VCaP (cell line): ENCODE results near the gene C15orf40.
"Not testable (repeated sequence)": the region's sequence is repeated elsewhere in the genome, so short reads cannot be mapped to it uniquely, and the experiment has no call there.

Experiments
- H3K27ac ChIP-seq: fragments of 450-650 bp; 2 replicates; pipeline ENCODE4 v1.5.1; 2017
- CTCF ChIP-seq: fragments of 450-650 bp; conservative IDR thresholded peaks from 2 replicates; pipeline ENCODE4 v1.5.1; 2017; ENCODE audit warnings: mild to moderate bottlenecking, moderate library complexity

The C15orf40 gene

GRCh38 chr15:83036253-83036652 lies 24.8 kb upstream of the C15orf40 start:
- H3K27ac ChIP-seq = no peak overlapping the region
- no peak for TF ChIP-seq CTCF

GRCh38 chr15:83031234-83031633 lies 19.8 kb upstream of the C15orf40 start:
- H3K27ac ChIP-seq = not testable (repeated sequence)

- TF ChIP-seq CTCF = no peak
- no peak overlapping the region for H3K27ac ChIP-seq
Observed at GRCh38 chr15:83030021-83030420, 18.6 kb upstream of the C15orf40 start.

GRCh38 chr15:83018436-83018835 lies 7.0 kb upstream of the C15orf40 start:
- no peak overlapping the region for H3K27ac ChIP-seq
- no peak for TF ChIP-seq CTCF

GRCh38 chr15:83016906-83017305 lies 5.5 kb upstream of the C15orf40 start:
- H3K27ac ChIP-seq = no peak overlapping the region
- TF ChIP-seq CTCF = no peak

GRCh38 chr15:83015361-83015760 lies 3.9 kb upstream of the C15orf40 start:
- no peak overlapping the region for H3K27ac ChIP-seq
- TF ChIP-seq CTCF = no peak

GRCh38 chr15:83014205-83014653 lies 2.8 kb upstream of the C15orf40 start:
- no peak overlapping the region for H3K27ac ChIP-seq

GRCh38 chr15:83012636-83013035 lies 1.2 kb upstream of the C15orf40 start:
- H3K27ac ChIP-seq = no peak overlapping the region
- TF ChIP-seq CTCF = no peak

More at GRCh38 chr15:83014205-83014653, 2.8 kb upstream of the C15orf40 start:
- TF ChIP-seq CTCF = no peak
